HepG2 (cell line): ENCODE measurements around the gene PTH. TPM values are rescaled to one million over a fixed set of nuclear protein-coding genes. Genes with fewer than 3 reads are reported as not detected.

ENCODE experiments used
- ATAC-seq: fragments of 200-7000 bp; cut with Tn5 transposase; 3 replicates; pipeline ENCODE4 v1.9.1; 2020; ENCODE audit warnings: mild to moderate bottlenecking, moderate library complexity
- BruUV-seq: library from RNA; stranded (reverse); fragments of 400-500 nt; replicated peaks from 2 replicates; lab custom pipeline; 2021; lab: Mats Ljungman, UMichigan
- CTCF ChIA-PET: fragments of 300-600 bp; formaldehyde crosslinking; extraction: SDS; loops from one replicate; lab custom pipeline; 2021; ENCODE audit warnings: low total read pairs, inconsistent platforms, low intra/inter-chr PET ratio; lab: Yijun Ruan, JAX
- POLR2A ChIA-PET: fragments of 350-600 bp; sonication (Branson Sonifier 250); formaldehyde crosslinking; loops from one replicate; lab custom pipeline; 2020; ENCODE audit warnings: antibody characterized with exemption, inconsistent platforms; lab: Yijun Ruan, JAX
- DNase-seq: peaks from one replicate; pipeline ENCODE4 v3.0.0-alpha.2; 2015; ENCODE audit warnings: low spot score
- FAIRE-seq: peaks from 3 replicates; lab custom pipeline; 2011; peaks lifted over from hg19 to GRCh38; lab: Jason Lieb, UNC
- H2AFZ ChIP-seq: one replicate; pipeline ENCODE4 v1.6.1; 2011; ENCODE audit warnings: low read length, inconsistent platforms
- H3K27ac ChIP-seq: fragments of 300-600 bp; 3 replicates; pipeline ENCODE4 v1.8.0; 2011; ENCODE audit warnings: mixed run types, mild to moderate bottlenecking, mixed read lengths, low read length, inconsistent platforms; ENCODE audit not compliant: insufficient read depth; ENCODE audit errors: extremely low read length
- H3K27me3 ChIP-seq, 2 experiments: fragments of 200-600 bp in 1 of 2; 2 replicates in 1 of 2; 3 replicates in 1 of 2; pipeline versions ENCODE4 v1.6.0 to v1.8.0; 2011; ENCODE audit warnings: low read length in 2 of 2, mild to moderate bottlenecking in 2 of 2, moderate library complexity in 2 of 2, inconsistent platforms in 1 of 2; ENCODE audit not compliant: insufficient read depth in 2 of 2, control insufficient read depth in 1 of 2
- H3K36me3 ChIP-seq, 2 experiments: fragments of 200-600 bp in 1 of 2; replicated peaks in 1 of 2; 2 replicates in 1 of 2; 3 replicates in 1 of 2; pipeline versions ENCODE4 v1.5.1 to v1.8.0; 2011; ENCODE audit warnings: low read length in 2 of 2, inconsistent platforms in 1 of 2; ENCODE audit not compliant: insufficient read depth in 2 of 2, control insufficient read depth in 1 of 2
- H3K4me1 ChIP-seq: 2 replicates; pipeline ENCODE4 v1.5.1; 2012; ENCODE audit warnings: low read length, inconsistent platforms; ENCODE audit not compliant: insufficient read depth
- H3K4me2 ChIP-seq: 2 replicates; pipeline ENCODE4 v1.6.0; 2011; ENCODE audit warnings: low read depth, low read length, inconsistent platforms
- H3K4me3 ChIP-seq, 3 experiments: fragments of 200-600 bp in 1 of 3; sonication (generic), shearing (Covaris generic) in 1 of 3; replicated peaks in 1 of 3; 2 replicates each; pipeline ENCODE4 v1.5.1; 2011 to 2016; ENCODE audit warnings: low read length in 3 of 3, inconsistent platforms in 2 of 3, low read depth in 2 of 3, mild to moderate bottlenecking in 2 of 3, control low read depth in 1 of 3, mixed read lengths in 1 of 3; ENCODE audit not compliant: insufficient read depth in 1 of 3
- H3K79me2 ChIP-seq: one replicate; pipeline ENCODE4 v1.6.1; 2011; ENCODE audit warnings: low read length, inconsistent platforms; ENCODE audit not compliant: insufficient read depth
- H3K9ac ChIP-seq: 2 replicates; pipeline ENCODE4 v1.6.0; 2011; ENCODE audit warnings: mild to moderate bottlenecking, low read depth, low read length, inconsistent platforms; ENCODE audit not compliant: insufficient read depth
- H3K9me3 ChIP-seq: 2 replicates; pipeline ENCODE4 v1.5.1; 2012; ENCODE audit warnings: mild to moderate bottlenecking, low read length
- H4K20me1 ChIP-seq: 2 replicates; pipeline ENCODE4 v1.6.0; 2011; ENCODE audit warnings: inconsistent platforms, mild to moderate bottlenecking, low read length, moderate library complexity; ENCODE audit not compliant: insufficient read depth
- ATF7-NPFF ChIP-seq: sonication (generic); formaldehyde crosslinking; IDR thresholded peaks from 2 replicates; pipeline ENCODE4 v1.8.1; 2023; ENCODE audit warnings: mild to moderate bottlenecking, low read depth, missing genetic modification reagents, moderate library complexity
- KAT8 ChIP-seq: IDR thresholded peaks from 2 replicates; pipeline ENCODE4 v1.6.1; 2016; ENCODE audit warnings: missing genetic modification reagents, missing compliant biosample characterization
- KDM3A ChIP-seq: IDR thresholded peaks from 2 replicates; pipeline ENCODE4 v1.6.1; 2018; ENCODE audit warnings: low read depth, missing compliant biosample characterization
- MTA1 ChIP-seq: sonication (generic); formaldehyde crosslinking; IDR thresholded peaks from 2 replicates; pipeline ENCODE4 v1.4.0; 2020; ENCODE audit warnings: missing genetic modification reagents, mild to moderate bottlenecking, borderline replicate concordance
- POGZ ChIP-seq: sonication (generic); formaldehyde crosslinking; IDR thresholded peaks from 2 replicates; pipeline ENCODE4 v1.4.0; 2020; ENCODE audit warnings: mild to moderate bottlenecking, missing genetic modification reagents
- POLR2A ChIP-seq, 2 experiments: IDR thresholded peaks; 2 replicates each; pipeline ENCODE4 v1.6.1; 2011; ENCODE audit warnings: low read depth in 2 of 2, low read length in 2 of 2, mild to moderate bottlenecking in 1 of 2, moderate library complexity in 1 of 2; ENCODE audit not compliant: insufficient read depth in 1 of 2
- POLR2AphosphoS5 ChIP-seq: IDR thresholded peaks from 2 replicates; pipeline ENCODE4 v1.6.1; 2012; ENCODE audit warnings: low read depth, low read length
- PRMT3 ChIP-seq: sonication (generic); formaldehyde crosslinking; IDR thresholded peaks from 2 replicates; pipeline ENCODE4 v1.8.1; 2022; ENCODE audit warnings: low read depth, mild to moderate bottlenecking, moderate library complexity, missing genetic modification reagents, borderline replicate concordance
- REL ChIP-seq: sonication (generic); formaldehyde crosslinking; conservative IDR thresholded peaks from 2 replicates; pipeline ENCODE4 v1.8.0; 2022; ENCODE audit warnings: mild to moderate bottlenecking, missing genetic modification reagents, moderate library complexity
- SMARCE1 ChIP-seq: fragments of 450-650 bp; IDR thresholded peaks from 2 replicates; pipeline ENCODE4 v1.6.1; 2017; ENCODE audit warnings: borderline replicate concordance
- THAP7 ChIP-seq: sonication (generic); formaldehyde crosslinking; IDR thresholded peaks from 2 replicates; pipeline ENCODE4 v1.8.1; 2023; ENCODE audit warnings: mild to moderate bottlenecking, missing genetic modification reagents
- ZBTB10 ChIP-seq: sonication (generic); formaldehyde crosslinking; IDR thresholded peaks from 2 replicates; pipeline ENCODE4 v1.4.0; 2020; ENCODE audit warnings: missing genetic modification reagents, borderline replicate concordance
- ZBTB43 ChIP-seq: sonication (generic); formaldehyde crosslinking; conservative IDR thresholded peaks from 2 replicates; pipeline ENCODE4 v1.4.0; 2020; ENCODE audit warnings: missing genetic modification reagents
- ZNF501 ChIP-seq: sonication (generic); formaldehyde crosslinking; IDR thresholded peaks from 2 replicates; pipeline ENCODE4 v1.5.1; 2020; ENCODE audit warnings: mild to moderate bottlenecking, moderate library complexity, missing genetic modification reagents
- WGBS: methylation state at CpG from one replicate; pipeline ENCODE4 v1.1.6; 2017; ENCODE audit warnings: low lambda C conversion rate; 5-methylcytosine and 5-hydroxymethylcytosine counted together
- in situ Hi-C: cut with HindIII; loops from 2 replicates; pipeline ENCODE4 v1.10.0; 2017; ENCODE audit warnings: low pct_unique_long_range_greater_than_20kb; ENCODE audit not compliant: extremely low pct_ligation_motif_present
- intact Hi-C: fragments of 100-400 bp; cut with micrococcal nuclease; formaldehyde crosslinking; loops from one replicate; pipeline ENCODE4 v1.10.0; 2022; ENCODE audit not compliant: unreplicated experiment
- polyA plus RNA-seq, 8 experiments: library from polyadenylated mRNA; depleted of rRNA in 3 of 8; stranded (reverse) in 7 of 8; unstranded in 1 of 8; fragments of >200 nt; fragmentation: Illumina TruSeq in 4 of 8; extraction: Trizol in 4 of 8; gene quantifications; 2 replicates each; pipeline versions ENCODE4 v1.2.1 to v1.2.3, GENCODE V29; 2011 to 2016; ENCODE audit warnings: low read depth in 4 of 8, missing spikeins in 1 of 8, mixed read lengths in 1 of 8; ENCODE audit not compliant: insufficient read depth in 1 of 8
- total RNA-seq, 5 experiments: library from RNA; depleted of rRNA; stranded (reverse); fragments of >200 nt; fragmentation: Illumina TruSeq; extraction: Trizol; gene quantifications; 2 replicates each; pipeline ENCODE4 v1.2.3, GENCODE V29; 2016; ENCODE audit warnings: low read depth in 1 of 5
- TF ChIP-seq, protein P1 (sequence below): IDR thresholded peaks from 2 replicates; pipeline ENCODE4 v1.6.1; 2018; ENCODE audit warnings: missing genetic modification reagents
- TF ChIP-seq, protein P2 (sequence below): sonication (generic); formaldehyde crosslinking; IDR thresholded peaks from 2 replicates; pipeline ENCODE4 v1.5.0; 2020; ENCODE audit warnings: mild to moderate bottlenecking, missing genetic modification reagents

Gene PTH
- total and polyA plus RNA-seq, 2 of the 13 experiments (the other 11 are each of a cell fraction or from before 2014, with no cell fraction given): not detected

DNA sequence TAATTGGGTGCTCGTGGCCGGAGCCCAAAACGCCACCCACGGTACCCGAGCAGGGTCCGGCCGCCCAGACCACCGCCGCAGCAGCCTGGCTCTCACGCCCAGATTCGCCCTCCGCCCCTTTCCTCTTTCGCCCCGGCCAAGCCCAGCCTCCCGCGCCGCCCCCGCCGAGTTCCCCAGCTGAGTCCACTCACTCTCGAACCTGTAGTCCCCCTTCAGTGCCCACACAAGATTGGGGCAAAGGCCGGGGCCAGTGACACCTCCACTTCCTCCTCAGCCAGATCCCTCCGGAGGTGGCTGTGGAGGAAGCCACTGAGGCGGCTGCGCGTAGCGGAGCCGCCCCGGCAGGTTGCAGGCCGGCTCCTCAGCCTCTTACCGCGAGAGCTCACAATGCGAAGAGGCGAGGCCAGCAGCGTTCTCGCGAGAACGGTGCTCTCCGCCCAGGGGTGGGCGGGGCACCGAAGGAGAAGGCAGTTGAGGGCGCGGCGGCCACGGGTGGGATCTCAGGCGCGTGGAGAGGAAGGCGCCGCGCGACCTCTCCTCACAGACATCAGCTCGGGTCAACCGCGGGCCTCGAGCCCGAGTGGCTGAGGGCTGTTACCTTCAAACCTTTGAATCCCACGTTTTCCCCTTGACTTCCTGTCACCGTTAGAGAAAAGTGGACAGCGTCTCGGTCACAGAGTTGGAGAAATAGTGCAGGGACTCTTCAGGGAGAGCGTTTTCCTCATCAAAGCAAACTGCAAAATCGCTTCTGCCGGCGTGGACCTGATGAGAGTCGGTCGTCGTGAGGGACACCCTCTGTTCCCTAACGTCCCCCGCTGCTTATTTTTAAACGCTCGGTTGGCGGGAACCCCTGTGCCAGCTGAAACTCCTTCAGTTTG is 32.7 kb downstream of the PTH start, which contains the start of gene BTBD10:
Gene BTBD10, minus strand, starts transcription at position 322 of the 878 bp plus-strand sequence. CDS start 18,098 bp downstream, outside the sequence.
- BruUV-seq: TSS peak; percentile 98
- H4K20me1 ChIP-seq: no peaks in the 10 kb centered on the region
- ATAC-seq (peak; percentile 99), FAIRE-seq (no peak), DNase-seq (peak; percentile 89)
- no peaks in the 10 kb centered on the region for H3K36me3 ChIP-seq
- peak within 1 kb of the TSS; percentile 86 for H3K9ac ChIP-seq
- H3K79me2 ChIP-seq: peaks cover 25% of the 10 kb centered on the region
- in situ Hi-C loops: no loop called here
- H3K27me3 ChIP-seq: no peaks in the 10 kb centered on the region; a peak in 1 of 5 replicates
- H2AFZ ChIP-seq: peak within 1 kb of the TSS; percentile 72
- peaks cover 23% of the 10 kb centered on the region for H3K4me1 ChIP-seq
- peak within 1 kb of the TSS; percentile 75 for H3K27ac ChIP-seq
- POLR2A ChIA-PET: interaction anchor here (0.6 to 2.0 kb wide), 9 partner anchors 9 to 1086 kb away, joined by 3 to 12 read pairs (median 4); no protein-coding TSS in a partner anchor
- no peaks in the 10 kb centered on the region for H3K9me3 ChIP-seq
- CTCF ChIA-PET: no interaction called here
- intact Hi-C loops: loop anchor here (1.0 to 10.0 kb wide), 2 partner anchors 24 to 248 kb away; no protein-coding TSS in a partner anchor
- H3K4me2 ChIP-seq: peak within 1 kb of the TSS; percentile 95
- 2% methylated on average over 29 of the region's 71 CpGs for WGBS
- peak within 1 kb of the TSS; percentile 82 to 88 (median 84) for H3K4me3 ChIP-seq
- TF ChIP-seq, protein P1, sequence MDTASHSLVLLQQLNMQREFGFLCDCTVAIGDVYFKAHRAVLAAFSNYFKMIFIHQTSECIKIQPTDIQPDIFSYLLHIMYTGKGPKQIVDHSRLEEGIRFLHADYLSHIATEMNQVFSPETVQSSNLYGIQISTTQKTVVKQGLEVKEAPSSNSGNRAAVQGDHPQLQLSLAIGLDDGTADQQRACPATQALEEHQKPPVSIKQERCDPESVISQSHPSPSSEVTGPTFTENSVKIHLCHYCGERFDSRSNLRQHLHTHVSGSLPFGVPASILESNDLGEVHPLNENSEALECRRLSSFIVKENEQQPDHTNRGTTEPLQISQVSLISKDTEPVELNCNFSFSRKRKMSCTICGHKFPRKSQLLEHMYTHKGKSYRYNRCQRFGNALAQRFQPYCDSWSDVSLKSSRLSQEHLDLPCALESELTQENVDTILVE (CRISPR knock-in tag): peak; percentile 73
- TF ChIP-seq POLR2A (IDR thresholded peaks at IDR 0.05; ENCODE audit: insufficient read depth in 1 of 2, low read depth in 2 of 2, low read length in 2 of 2) (peak; percentile 88 to 98), ZNF501 (CRISPR knock-in tag) (peak; percentile 55), ZBTB10 (CRISPR knock-in tag) (no peak), SMARCE1 (no peak), ZBTB43 (CRISPR knock-in tag) (0 out of 2 replicates have a peak, but pooled peaks have one; percentile 37), ATF7-NPFF (peak; percentile 82), THAP7 (CRISPR knock-in tag) (peak; percentile 87; the same call in 1 of the 2 replicates), MTA1 (CRISPR knock-in tag) (peak; percentile 80), KAT8 (CRISPR knock-in tag) (peak; percentile 87), KDM3A (peak; percentile 77; the same call in 1 of the 2 replicates), REL (CRISPR knock-in tag) (no peak), PRMT3 (CRISPR knock-in tag) (0 out of 2 replicates have a peak, but pooled peaks have one; percentile 7), POLR2AphosphoS5 (peak; percentile 98), POGZ (peak; percentile 92)
- TF ChIP-seq, protein P2, sequence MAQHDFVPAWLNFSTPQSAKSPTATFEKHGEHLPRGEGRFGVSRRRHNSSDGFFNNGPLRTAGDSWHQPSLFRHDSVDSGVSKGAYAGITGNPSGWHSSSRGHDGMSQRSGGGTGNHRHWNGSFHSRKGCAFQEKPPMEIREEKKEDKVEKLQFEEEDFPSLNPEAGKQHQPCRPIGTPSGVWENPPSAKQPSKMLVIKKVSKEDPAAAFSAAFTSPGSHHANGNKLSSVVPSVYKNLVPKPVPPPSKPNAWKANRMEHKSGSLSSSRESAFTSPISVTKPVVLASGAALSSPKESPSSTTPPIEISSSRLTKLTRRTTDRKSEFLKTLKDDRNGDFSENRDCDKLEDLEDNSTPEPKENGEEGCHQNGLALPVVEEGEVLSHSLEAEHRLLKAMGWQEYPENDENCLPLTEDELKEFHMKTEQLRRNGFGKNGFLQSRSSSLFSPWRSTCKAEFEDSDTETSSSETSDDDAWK (CRISPR knock-in tag): no peak
